Kidney glomerular epithelial cell (primary cell): Measurements from ENCODE around the gene GLDC.

Experiments used
- DNase-seq: peaks from one replicate; lab custom pipeline; 2025; lab: John Stamatoyannopoulos, UW

Gene GLDC

GRCh38 chr9:6620353-6620752 lies 25.2 kb downstream of the GLDC start:
- no peak for DNase-seq

GRCh38 chr9:6619909-6620308 lies 25.6 kb downstream of the GLDC start:
- no peak for DNase-seq

GRCh38 chr9:6616951-6617602 lies 28.5 kb downstream of the GLDC start:
- DNase-seq = no peak

- DNase-seq = no peak
Observed at GRCh38 chr9:6614489-6614888, 31.0 kb downstream of the GLDC start.

- DNase-seq = no peak
Observed at GRCh38 chr9:6611865-6612264, 33.7 kb downstream of the GLDC start.

- DNase-seq = no peak
Observed at GRCh38 chr9:6610073-6610472, 35.5 kb downstream of the GLDC start.

- DNase-seq = no peak
Observed at GRCh38 chr9:6609497-6610016, 36.0 kb downstream of the GLDC start.

- DNase-seq = no peak
Observed at GRCh38 chr9:6605202-6605601, 40.3 kb downstream of the GLDC start.

GRCh38 chr9:6600426-6600825 lies 45.1 kb downstream of the GLDC start:
- DNase-seq = no peak

GRCh38 chr9:6600006-6600405 lies 45.5 kb downstream of the GLDC start:
- DNase-seq = no peak

GRCh38 chr9:6598249-6598725 lies 47.2 kb downstream of the GLDC start:
- no peak for DNase-seq

- DNase-seq = no peak
Observed at GRCh38 chr9:6592791-6593190, 52.7 kb downstream of the GLDC start.

GRCh38 chr9:6592231-6592630 lies 53.3 kb downstream of the GLDC start:
- DNase-seq = no peak

GRCh38 chr9:6590772-6591384 lies 54.7 kb downstream of the GLDC start:
- no peak for DNase-seq

- DNase-seq = no peak
Observed at GRCh38 chr9:6590334-6590733, 55.2 kb downstream of the GLDC start.

- peak; percentile 41 for DNase-seq
Observed at GRCh38 chr9:6584881-6585597, 60.5 kb downstream of the GLDC start.

- DNase-seq = no peak
Observed at GRCh38 chr9:6581253-6581652, 64.3 kb downstream of the GLDC start.

GRCh38 chr9:6579613-6580012 lies 65.9 kb downstream of the GLDC start:
- DNase-seq = no peak

- no peak for DNase-seq
Observed at GRCh38 chr9:6576987-6577386, 68.5 kb downstream of the GLDC start.

- no peak for DNase-seq
Observed at GRCh38 chr9:6575324-6576034, 70.0 kb downstream of the GLDC start.

- peak; percentile 70 for DNase-seq
Observed at GRCh38 chr9:6567140-6567591, 78.4 kb downstream of the GLDC start.

- peak; percentile 92 for DNase-seq
Observed at GRCh38 chr9:6566409-6567139, 79.0 kb downstream of the GLDC start.
